SK-N-MC (cell line): ENCODE results near the gene OPN1LW.

Experiments used
- DNase-seq: peaks from one replicate; pipeline ENCODE4 v3.0.0-alpha.2; 2011; ENCODE audit warnings: low read depth, low spot score
- H3K27ac ChIP-seq: fragments of 200-600 bp; sonication (generic); 2 replicates; pipeline ENCODE4 v1.5.1; 2016; ENCODE audit warnings: mixed run types
- H3K36me3 ChIP-seq: fragments of 200-600 bp; sonication (generic); 2 replicates; pipeline ENCODE4 v1.6.1; 2017; ENCODE audit warnings: antibody characterized with exemption, low read length, mixed read lengths; ENCODE audit not compliant: insufficient read depth
- H3K4me3 ChIP-seq: fragments of 200-600 bp; sonication (generic); 2 replicates; pipeline ENCODE4 v1.5.1; 2016
- H3K9ac ChIP-seq: fragments of 200-600 bp; sonication (generic); 2 replicates; pipeline ENCODE4 v1.8.0; 2017; ENCODE audit warnings: mixed run types, mixed read lengths; ENCODE audit not compliant: insufficient read length
- H3K9me3 ChIP-seq: fragments of 200-600 bp; sonication (generic); 2 replicates; pipeline ENCODE4 v1.6.1; 2017; ENCODE audit warnings: low read depth, mild to moderate bottlenecking, antibody characterized with exemption, low read length, moderate library complexity, mixed read lengths
- EZH2 ChIP-seq: fragments of 200-600 bp; sonication (generic); IDR thresholded peaks from one replicate; pipeline ENCODE4 v1.6.1; 2017; ENCODE audit warnings: antibody characterized with exemption
- FOXP2 ChIP-seq: optimal IDR thresholded peaks from 2 replicates; pipeline ENCODE3; 2011; ENCODE audit warnings: mild to moderate bottlenecking, moderate library complexity; ENCODE audit not compliant: insufficient read depth; ENCODE audit errors: extremely low read length, control extremely low read depth
- POLR2AphosphoS5 ChIP-seq: IDR thresholded peaks from 2 replicates; pipeline ENCODE4 v1.6.1; 2012; ENCODE audit warnings: mild to moderate bottlenecking, low read depth, low read length, borderline replicate concordance

The OPN1LW gene

GRCh38 chrX:154115071-154115470 is 29.0 kb upstream of the OPN1LW start:
- TF ChIP-seq POLR2AphosphoS5 (no peak), FOXP2 (no peak), EZH2 (no peak)
- H3K9me3 ChIP-seq = no peaks in the 10 kb centered on the region
- no peak overlapping the region for H3K9ac ChIP-seq
- no peak overlapping the region for H3K4me3 ChIP-seq
- no peak for DNase-seq
- no peak overlapping the region for H3K27ac ChIP-seq
- no peaks in the 10 kb centered on the region for H3K36me3 ChIP-seq

- no peaks in the 10 kb centered on the region for H3K9me3 ChIP-seq
- no peak overlapping the region for H3K9ac ChIP-seq
- TF ChIP-seq EZH2 (no peak), FOXP2 (no peak), POLR2AphosphoS5 (no peak)
Measured at GRCh38 chrX:154115750-154116149, 28.3 kb upstream of the OPN1LW start.

GRCh38 chrX:154116426-154117211 is 27.4 kb upstream of the OPN1LW start:
- Histone ChIP-seq H3K36me3 (no peaks in the 10 kb centered on the region), H3K4me3 (no peak overlapping the region), H3K9me3 (no peaks in the 10 kb centered on the region), H3K27ac (no peak overlapping the region), H3K9ac (no peak overlapping the region)
- no peak for TF ChIP-seq EZH2
- no peak for TF ChIP-seq POLR2AphosphoS5
- TF ChIP-seq FOXP2 = no peak
- DNase-seq = no peak

More at GRCh38 chrX:154115750-154116149, 28.3 kb upstream of the OPN1LW start:
- DNase-seq = no peak
- no peak overlapping the region for H3K27ac ChIP-seq
- no peaks in the 10 kb centered on the region for H3K36me3 ChIP-seq
- H3K4me3 ChIP-seq = no peak overlapping the region

GRCh38 chrX:154117566-154117965 is 26.5 kb upstream of the OPN1LW start:
- Histone ChIP-seq H3K4me3 (no peak overlapping the region), H3K27ac (no peak overlapping the region), H3K9ac (no peak overlapping the region), H3K9me3 (no peaks in the 10 kb centered on the region), H3K36me3 (no peaks in the 10 kb centered on the region)
- DNase-seq = no peak
- TF ChIP-seq POLR2AphosphoS5 (no peak), EZH2 (no peak), FOXP2 (no peak)

- H3K9me3 ChIP-seq = no peaks in the 10 kb centered on the region
Measured at GRCh38 chrX:154120567-154120966, 23.5 kb upstream of the OPN1LW start.

GRCh38 chrX:154121207-154121606 is 22.8 kb upstream of the OPN1LW start:
- Histone ChIP-seq H3K9me3 (no peaks in the 10 kb centered on the region), H3K36me3 (no peaks in the 10 kb centered on the region), H3K9ac (no peak overlapping the region), H3K27ac (no peak overlapping the region), H3K4me3 (no peak overlapping the region)
- no peak for DNase-seq
- TF ChIP-seq FOXP2 = no peak
- no peak for TF ChIP-seq POLR2AphosphoS5
- TF ChIP-seq EZH2 = no peak

More at GRCh38 chrX:154120567-154120966, 23.5 kb upstream of the OPN1LW start:
- TF ChIP-seq FOXP2 (no peak), EZH2 (no peak), POLR2AphosphoS5 (no peak)
- H3K27ac ChIP-seq = no peak overlapping the region
- H3K36me3 ChIP-seq = no peaks in the 10 kb centered on the region
- H3K9ac ChIP-seq = no peak overlapping the region
- no peak overlapping the region for H3K4me3 ChIP-seq
- no peak for DNase-seq

GRCh38 chrX:154121961-154122360 is 22.1 kb upstream of the OPN1LW start:
- Histone ChIP-seq H3K9me3 (no peaks in the 10 kb centered on the region), H3K9ac (no peak overlapping the region), H3K27ac (no peak overlapping the region), H3K4me3 (no peak overlapping the region), H3K36me3 (no peaks in the 10 kb centered on the region)
- TF ChIP-seq POLR2AphosphoS5 = no peak
- no peak for TF ChIP-seq EZH2
- no peak for TF ChIP-seq FOXP2
- DNase-seq = no peak

GRCh38 chrX:154123241-154124219 is 20.5 kb upstream of the OPN1LW start:
- H3K9me3 ChIP-seq = no peaks in the 10 kb centered on the region
- DNase-seq = no peak
- TF ChIP-seq POLR2AphosphoS5 (no peak), EZH2 (no peak), FOXP2 (no peak)
- H3K36me3 ChIP-seq = no peaks in the 10 kb centered on the region
- H3K9ac ChIP-seq = no peak overlapping the region
- no peak overlapping the region for H3K27ac ChIP-seq
- no peak overlapping the region for H3K4me3 ChIP-seq
